Measurements from ENCODE around the gene CENPV. TPM values are rescaled to one million over a fixed set of nuclear protein-coding genes. Genes with fewer than 3 reads are reported as not detected.

The CENPV gene
- total RNA-seq, 3 donors from 2014 or later, result 4.3 to 25.9 (median 13.5) TPM

DNA sequence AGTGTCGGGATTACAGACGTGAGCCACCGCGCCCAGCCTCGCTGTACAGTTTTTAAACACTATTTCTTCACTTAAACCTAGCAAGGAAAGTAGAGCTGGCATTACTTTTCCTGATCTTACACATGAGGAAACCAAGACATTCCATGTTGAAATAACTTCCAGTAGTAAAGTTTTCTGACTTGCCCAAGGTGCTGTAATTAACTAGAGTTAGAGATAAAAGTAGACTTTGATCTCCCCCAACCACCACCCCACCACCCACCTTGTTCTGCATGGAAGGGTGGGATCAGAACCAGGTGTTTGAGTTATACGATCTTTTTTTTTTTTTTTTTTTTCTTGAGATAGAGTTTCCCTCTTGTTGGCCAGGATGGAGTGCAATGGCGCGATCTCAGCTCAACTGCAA, 47.1 kb downstream of the CENPV start:
- Histone ChIP-seq H3K27ac (no peak overlapping the region), H3K4me3 (no peak overlapping the region), H3K36me3 (no peaks in the 10 kb centered on the region), H3K9me3 (no peaks in the 10 kb centered on the region), H3K4me1 (no peaks in the 10 kb centered on the region), H3K27me3 (no peaks in the 10 kb centered on the region)
- intact Hi-C loops (cut with DNase I; ENCODE audit: low total_unique reads), result no loop called here
- no peak for DNase-seq (ENCODE audit: low spot score in 2 of 2)
- TF ChIP-seq CTCF (IDR thresholded peaks at IDR 0.05) (no peak), POLR2A (IDR thresholded peaks at IDR 0.05) (no peak), POLR2AphosphoS5 (IDR thresholded peaks at IDR 0.05) (no peak)

- no peak overlapping the region for H3K27ac ChIP-seq
- H3K4me3 ChIP-seq, result no peak overlapping the region
- TF ChIP-seq POLR2AphosphoS5 (IDR thresholded peaks at IDR 0.05) (no peak), CTCF (IDR thresholded peaks at IDR 0.05) (no peak), POLR2A (IDR thresholded peaks at IDR 0.05) (no peak)
- H3K36me3 ChIP-seq, result no peaks in the 10 kb centered on the region
- H3K4me1 ChIP-seq, result no peaks in the 10 kb centered on the region
- H3K9me3 ChIP-seq, result no peaks in the 10 kb centered on the region
- H3K27me3 ChIP-seq, result no peaks in the 10 kb centered on the region
- no peak for DNase-seq (ENCODE audit: low spot score in 2 of 2)
- intact Hi-C loops (cut with DNase I; ENCODE audit: low total_unique reads), result no loop called here
Observed at GRCh38 chr17:16304830-16305229, 48.4 kb downstream of the CENPV start.

DNA sequence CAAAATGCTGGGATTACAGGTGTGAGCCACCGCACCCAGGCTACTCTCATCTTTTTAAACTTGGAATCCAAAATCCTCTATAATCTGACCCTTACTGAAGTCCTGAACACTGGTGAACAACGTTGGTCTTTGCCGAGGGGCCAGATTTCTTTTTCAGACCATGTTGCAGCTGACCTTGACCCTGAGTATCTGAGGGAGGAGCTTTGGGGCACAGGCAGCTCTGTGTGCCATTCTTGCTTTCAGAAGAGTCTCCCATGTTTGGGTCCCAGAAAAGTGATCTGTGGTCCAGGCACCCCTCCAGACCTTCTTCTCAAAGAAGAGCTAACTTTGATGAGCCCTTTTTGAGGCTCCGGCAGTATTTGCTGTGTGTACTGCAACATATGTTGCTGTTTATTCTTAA, 50.4 kb downstream of the CENPV start:
- no peaks in the 10 kb centered on the region for H3K36me3 ChIP-seq
- no peaks in the 10 kb centered on the region for H3K9me3 ChIP-seq

GRCh38 chr17:16301963-16302855, 51.1 kb downstream of the CENPV start:
- H3K27ac ChIP-seq, result no peak overlapping the region
- no peaks in the 10 kb centered on the region for H3K4me1 ChIP-seq
- intact Hi-C loops (cut with DNase I; ENCODE audit: low total_unique reads), result no loop called here
- DNase-seq (ENCODE audit: low spot score in 2 of 2), result no peak
- H3K9me3 ChIP-seq, result no peaks in the 10 kb centered on the region
- H3K27me3 ChIP-seq, result no peaks in the 10 kb centered on the region
- H3K4me3 ChIP-seq, result no peak overlapping the region
- H3K36me3 ChIP-seq, result no peaks in the 10 kb centered on the region
- no peak for TF ChIP-seq POLR2A (IDR thresholded peaks at IDR 0.05)
- TF ChIP-seq CTCF (IDR thresholded peaks at IDR 0.05), result no peak
- TF ChIP-seq POLR2AphosphoS5 (IDR thresholded peaks at IDR 0.05), result no peak

More for the DNA sequence above, 50.4 kb downstream of the CENPV start:
- TF ChIP-seq POLR2AphosphoS5 (IDR thresholded peaks at IDR 0.05) (no peak), CTCF (IDR thresholded peaks at IDR 0.05) (no peak), POLR2A (IDR thresholded peaks at IDR 0.05) (no peak)
- H3K27me3 ChIP-seq, result no peaks in the 10 kb centered on the region
- no peak for DNase-seq (ENCODE audit: low spot score in 2 of 2)
- intact Hi-C loops (cut with DNase I; ENCODE audit: low total_unique reads), result no loop called here
- H3K27ac ChIP-seq, result no peak overlapping the region
- H3K4me1 ChIP-seq, result no peaks in the 10 kb centered on the region
- no peak overlapping the region for H3K4me3 ChIP-seq

- no peaks in the 10 kb centered on the region for H3K36me3 ChIP-seq
- TF ChIP-seq CTCF (IDR thresholded peaks at IDR 0.05) (no peak), POLR2AphosphoS5 (IDR thresholded peaks at IDR 0.05) (no peak), POLR2A (IDR thresholded peaks at IDR 0.05) (no peak)
- no peaks in the 10 kb centered on the region for H3K4me1 ChIP-seq
- H3K27me3 ChIP-seq, result no peaks in the 10 kb centered on the region
- no peak overlapping the region for H3K27ac ChIP-seq
- no peak overlapping the region for H3K4me3 ChIP-seq
- H3K9me3 ChIP-seq, result no peaks in the 10 kb centered on the region
- intact Hi-C loops (cut with DNase I; ENCODE audit: low total_unique reads), result no loop called here
- DNase-seq (ENCODE audit: low spot score in 2 of 2), result no peak
Observed at GRCh38 chr17:16300554-16300953, 52.7 kb downstream of the CENPV start.

All from breast epithelium (tissue), 4 donors.